Measurements from ENCODE around the gene SHOC1.
"Not testable (repeated sequence)": the region's sequence is repeated elsewhere in the genome, so short reads cannot be mapped to it uniquely, and the experiment has no call there.

Gene SHOC1

GRCh38 chr9:111805262-111805661, 10.5 kb upstream of the SHOC1 start:
- no peak for DNase-seq (ENCODE audit: low read depth)

GRCh38 chr9:111804636-111805035, 9.9 kb upstream of the SHOC1 start:
- no peak for DNase-seq (ENCODE audit: low read depth)

GRCh38 chr9:111803924-111804323, 9.2 kb upstream of the SHOC1 start:
- DNase-seq (ENCODE audit: low read depth) = no peak

- DNase-seq (ENCODE audit: low read depth) = no peak
Measured at GRCh38 chr9:111799915-111800526, 5.3 kb upstream of the SHOC1 start.

- no peak for DNase-seq (ENCODE audit: low read depth)
Measured at GRCh38 chr9:111799506-111799905, 4.8 kb upstream of the SHOC1 start.

GRCh38 chr9:111798786-111799185, 4.0 kb upstream of the SHOC1 start:
- DNase-seq (ENCODE audit: low read depth) = peak; percentile 27

GRCh38 chr9:111795557-111795839, 761 bp upstream of the SHOC1 start:
- DNase-seq (ENCODE audit: low read depth) = no peak

GRCh38 chr9:111791821-111792220, 2.9 kb downstream of the SHOC1 start:
- not testable (repeated sequence) for DNase-seq (ENCODE audit: low read depth)

GRCh38 chr9:111789881-111790280, 4.9 kb downstream of the SHOC1 start:
- no peak for DNase-seq (ENCODE audit: low read depth)

GRCh38 chr9:111783857-111784256, 10.9 kb downstream of the SHOC1 start:
- DNase-seq (ENCODE audit: low read depth) = no peak

GRCh38 chr9:111783424-111783823, 11.3 kb downstream of the SHOC1 start:
- no peak for DNase-seq (ENCODE audit: low read depth)

GRCh38 chr9:111766066-111766465, 28.7 kb downstream of the SHOC1 start:
- no peak for DNase-seq (ENCODE audit: low read depth)

- DNase-seq (ENCODE audit: low read depth) = no peak
Measured at GRCh38 chr9:111762556-111762955, 32.2 kb downstream of the SHOC1 start.

- peak; percentile 66 for DNase-seq (ENCODE audit: low read depth)
Measured at GRCh38 chr9:111759762-111760639, 34.7 kb downstream of the SHOC1 start.

- no peak for DNase-seq (ENCODE audit: low read depth)
Measured at GRCh38 chr9:111754800-111755199, 39.9 kb downstream of the SHOC1 start.

GRCh38 chr9:111752455-111752854, 42.3 kb downstream of the SHOC1 start:
- DNase-seq (ENCODE audit: low read depth) = peak; percentile 11
